ENCODE measurements around the gene GJA8. TPM values are rescaled to one million over a fixed set of nuclear protein-coding genes. Genes with fewer than 3 reads are reported as not detected.
"Not testable (repeated sequence)": the region's sequence is repeated elsewhere in the genome, so short reads cannot be mapped to it uniquely, and the experiment has no call there.

The GJA8 gene
- polyA plus RNA-seq, 3 donors from 2014 or later: not detected

DNA sequence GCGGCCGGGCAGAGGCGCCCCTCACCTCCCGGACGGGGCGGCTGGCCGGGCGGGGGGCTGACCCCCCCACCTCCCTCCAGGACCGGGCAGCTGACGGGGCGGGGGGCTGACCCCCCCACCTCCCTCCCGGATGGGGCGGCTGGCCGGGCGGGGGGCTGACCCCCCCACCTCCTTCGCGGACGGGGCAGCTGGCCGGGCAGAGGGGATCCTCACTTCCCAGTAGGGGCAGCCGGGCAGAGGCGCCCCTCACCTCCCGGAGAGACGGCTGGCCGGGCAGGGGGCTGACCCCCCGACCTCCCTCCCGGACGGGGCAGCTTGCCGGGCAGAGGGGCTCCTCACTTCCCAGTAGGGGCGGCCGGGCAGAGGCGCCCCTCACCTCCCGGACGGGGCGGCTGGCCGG, 46.9 kb downstream of the GJA8 start:
- not testable (repeated sequence) for H3K27me3 Mint-ChIP-seq (ENCODE audit: low read depth in 3 of 3)

More for the DNA sequence above, 46.9 kb downstream of the GJA8 start:
- not testable (repeated sequence) for H3K4me3 Mint-ChIP-seq, H3K9me3 Mint-ChIP-seq, H3K36me3 Mint-ChIP-seq, H3K27ac Mint-ChIP-seq, H3K4me1 Mint-ChIP-seq, DNase-seq

Other genes with a start within 250 kb of the GJA8 start
- 1 to 10 TPM; 2.4 to 7.2 (median 2.8) TPM for gene ACP6, start 232.3 kb upstream of the GJA8 start, polyA plus RNA-seq
- gene GJA5, start 142.2 kb upstream of the GJA8 start, polyA plus RNA-seq: not detected
- gene GPR89B, start 25.6 kb downstream of the GJA8 start, polyA plus RNA-seq: 10 to 100 TPM in 2 of 3 donors, 1 to 10 TPM in 1; 4.6 to 30.0 (median 12.8) TPM
- gene NBPF11, start 249.5 kb downstream of the GJA8 start, polyA plus RNA-seq: 1 to 10 TPM in 1 of 3 donors, under 1 TPM in 2; 0.45 to 3.3 (median 0.94) TPM